GM15510 (cell line): ENCODE data around the gene FAT2.

Experiments
- POLR2A ChIP-seq: IDR thresholded peaks from 3 replicates; pipeline ENCODE4 v1.6.1; 2011; ENCODE audit warnings: borderline replicate concordance; ENCODE audit not compliant: insufficient read length; ENCODE audit errors: extremely low read depth

Gene FAT2

DNA sequence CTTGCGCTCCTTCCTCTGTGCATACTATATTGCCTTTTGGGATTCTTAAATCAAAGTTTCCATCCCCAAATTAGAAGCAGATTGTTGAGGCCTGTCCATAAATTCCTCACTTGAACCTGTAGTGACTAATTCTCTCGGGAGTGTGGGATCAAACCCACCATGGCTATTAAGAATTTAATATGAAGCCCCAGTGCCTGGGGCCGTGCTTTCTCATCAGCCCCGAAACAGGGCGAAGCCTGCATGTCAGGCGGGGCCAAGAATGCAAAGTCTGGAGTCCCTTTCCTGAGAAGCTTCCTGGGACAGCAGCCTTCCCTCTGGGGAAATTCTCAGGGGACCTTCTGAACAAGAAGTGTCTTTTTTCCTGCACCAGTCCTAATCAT lies 29.3 kb upstream of the FAT2 start:
- TF ChIP-seq POLR2A: no peak

DNA sequence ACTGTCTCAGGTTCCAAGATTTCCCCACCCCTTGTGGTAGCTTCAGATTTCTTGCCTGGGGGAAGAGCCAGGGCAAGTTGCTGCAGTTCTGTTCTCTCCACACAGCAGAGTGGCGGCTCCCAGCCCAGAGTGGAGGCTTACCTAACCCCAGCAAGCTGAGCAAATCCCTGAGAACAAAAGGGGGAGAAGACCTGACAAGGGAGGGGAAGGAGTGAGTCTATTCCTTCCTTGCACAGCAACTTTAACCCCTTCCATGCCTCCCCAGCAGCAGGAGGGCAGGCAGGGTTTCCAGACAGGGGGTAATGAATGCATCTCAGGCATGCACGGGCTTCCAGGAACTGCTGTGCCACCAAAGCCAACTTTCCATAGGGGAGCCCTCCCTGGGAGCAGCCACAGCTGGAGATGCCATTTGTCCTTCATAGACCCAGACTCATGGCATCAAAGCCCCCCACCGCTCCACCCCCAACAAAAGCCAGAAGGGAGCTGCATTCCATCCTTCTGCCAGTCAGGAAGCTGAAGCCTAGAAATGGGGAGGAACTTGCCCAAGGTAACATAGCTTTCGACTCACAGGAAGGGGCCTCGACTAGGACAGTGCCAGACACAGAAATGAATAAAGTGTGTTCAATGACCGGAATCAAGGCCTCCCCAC lies 28.8 kb upstream of the FAT2 start:
- no peak for TF ChIP-seq POLR2A

DNA sequence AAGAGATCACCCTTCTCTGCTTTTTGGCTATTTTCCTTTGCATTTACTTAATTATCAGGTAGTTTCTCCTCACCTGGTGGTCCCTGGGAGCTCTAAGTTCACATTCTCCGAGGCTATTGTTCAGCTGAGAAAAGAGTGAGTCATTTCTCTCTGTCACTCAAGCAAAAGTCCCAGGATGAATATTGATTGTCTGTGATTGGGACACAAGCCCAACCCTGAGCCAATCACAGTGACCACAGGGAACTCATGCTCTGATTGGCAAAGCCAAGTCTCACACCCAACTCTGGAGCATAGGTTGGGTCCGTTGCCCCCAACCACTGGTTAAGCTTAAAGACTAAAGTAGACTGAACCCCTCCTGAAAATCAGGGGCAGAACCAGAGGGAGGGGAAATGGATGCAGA lies 27.8 kb upstream of the FAT2 start:
- TF ChIP-seq POLR2A: no peak

DNA sequence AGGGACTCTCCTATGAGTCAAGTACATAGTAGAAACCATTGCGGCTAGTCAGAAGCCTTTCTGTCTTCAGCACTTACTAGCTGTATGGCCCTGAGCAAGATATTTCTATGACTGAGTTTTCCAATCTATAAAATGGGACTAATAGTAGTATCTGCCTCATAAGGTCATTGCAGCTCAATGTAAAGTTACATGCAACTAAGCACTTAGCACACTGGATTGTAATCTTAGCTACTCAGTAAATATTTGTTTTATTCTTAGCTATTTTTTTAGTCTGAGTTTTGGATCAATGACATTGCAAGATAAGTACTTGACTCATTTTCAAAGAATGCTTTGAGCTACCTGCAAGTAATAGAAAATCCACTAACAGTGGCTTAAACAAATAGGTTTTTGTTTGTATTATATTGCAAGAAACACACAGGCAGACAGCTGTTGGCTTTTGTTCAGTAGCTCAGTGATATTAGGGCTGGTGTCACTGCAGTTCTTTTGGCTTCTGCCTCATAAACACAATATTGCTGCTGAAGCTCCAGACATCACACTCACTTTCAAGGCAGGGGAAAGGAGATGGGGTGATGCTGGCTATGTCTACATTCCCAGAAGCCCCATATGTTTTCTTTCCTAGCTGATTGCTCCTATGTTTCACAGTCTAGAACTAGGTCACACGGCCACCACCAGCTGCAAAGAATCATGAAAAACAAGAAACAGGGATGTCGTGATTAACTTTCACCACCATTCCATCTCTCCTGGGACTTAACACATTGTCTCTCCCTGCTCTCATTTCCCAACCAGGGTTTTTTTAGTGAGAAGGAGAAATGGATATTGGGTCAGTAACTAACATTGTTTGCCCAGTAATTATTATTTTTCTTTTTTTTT lies 26.9 kb upstream of the FAT2 start:
- TF ChIP-seq POLR2A: no peak

DNA sequence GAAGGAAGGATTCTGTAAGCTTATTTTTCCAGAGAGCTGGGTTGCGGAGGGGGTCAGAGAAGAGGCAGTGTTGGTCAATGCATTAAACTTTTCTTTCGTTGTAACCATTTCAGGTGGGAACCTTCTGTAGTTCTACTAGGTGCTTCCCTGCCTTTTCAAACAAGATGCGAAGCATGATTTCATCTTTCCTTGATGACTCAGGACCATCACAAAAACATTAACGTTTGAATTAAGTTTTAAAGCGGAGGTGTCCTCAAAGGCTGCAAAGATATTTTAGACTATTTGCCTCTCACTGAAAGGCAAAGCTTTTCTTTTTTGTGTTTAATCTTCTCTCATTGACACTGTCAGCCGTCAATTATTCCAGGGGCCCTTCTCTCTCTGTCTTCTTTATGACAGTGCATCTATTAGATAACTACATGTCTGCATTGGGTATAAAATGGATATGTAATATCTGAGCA lies 26.3 kb upstream of the FAT2 start:
- no peak for TF ChIP-seq POLR2A

DNA sequence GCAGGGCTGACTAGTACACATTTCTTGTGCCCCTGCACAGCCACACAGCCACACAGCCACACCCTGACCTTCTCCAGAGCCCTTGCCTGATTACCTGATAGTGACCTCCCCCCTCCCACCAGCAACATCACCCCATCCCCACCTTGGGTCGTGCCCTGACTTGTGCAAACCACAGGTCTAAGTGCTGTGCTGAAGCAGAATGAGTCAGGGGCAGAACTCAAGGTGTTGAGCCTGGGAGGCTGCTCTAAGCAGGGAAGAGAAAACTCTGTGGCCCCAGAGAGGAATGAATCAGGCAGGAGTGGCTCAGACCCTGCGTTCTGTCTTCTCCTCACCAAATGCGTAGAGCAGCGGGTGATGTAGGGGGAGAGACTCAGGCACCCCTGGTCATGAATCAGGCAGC lies 24.3 kb upstream of the FAT2 start:
- TF ChIP-seq POLR2A: no peak

DNA sequence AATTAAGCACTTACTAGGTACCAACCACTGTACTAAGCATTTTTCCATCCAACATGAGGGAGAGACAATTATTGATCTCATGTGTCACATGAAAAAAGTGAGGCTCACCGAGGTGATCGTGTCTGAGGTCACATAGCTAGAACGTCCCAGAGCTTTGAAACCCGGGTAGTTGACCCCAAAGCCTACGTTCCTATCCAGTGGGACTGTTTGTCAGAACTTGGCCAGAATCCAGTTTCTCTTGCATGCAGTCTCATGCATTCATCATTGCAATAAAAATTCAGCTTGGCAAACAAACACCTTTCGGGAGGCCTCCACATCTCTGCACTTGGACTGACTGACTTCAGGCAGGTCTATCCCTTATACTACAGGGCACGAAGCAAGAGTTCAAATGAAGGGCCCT lies 23.4 kb upstream of the FAT2 start:
- no peak for TF ChIP-seq POLR2A

DNA sequence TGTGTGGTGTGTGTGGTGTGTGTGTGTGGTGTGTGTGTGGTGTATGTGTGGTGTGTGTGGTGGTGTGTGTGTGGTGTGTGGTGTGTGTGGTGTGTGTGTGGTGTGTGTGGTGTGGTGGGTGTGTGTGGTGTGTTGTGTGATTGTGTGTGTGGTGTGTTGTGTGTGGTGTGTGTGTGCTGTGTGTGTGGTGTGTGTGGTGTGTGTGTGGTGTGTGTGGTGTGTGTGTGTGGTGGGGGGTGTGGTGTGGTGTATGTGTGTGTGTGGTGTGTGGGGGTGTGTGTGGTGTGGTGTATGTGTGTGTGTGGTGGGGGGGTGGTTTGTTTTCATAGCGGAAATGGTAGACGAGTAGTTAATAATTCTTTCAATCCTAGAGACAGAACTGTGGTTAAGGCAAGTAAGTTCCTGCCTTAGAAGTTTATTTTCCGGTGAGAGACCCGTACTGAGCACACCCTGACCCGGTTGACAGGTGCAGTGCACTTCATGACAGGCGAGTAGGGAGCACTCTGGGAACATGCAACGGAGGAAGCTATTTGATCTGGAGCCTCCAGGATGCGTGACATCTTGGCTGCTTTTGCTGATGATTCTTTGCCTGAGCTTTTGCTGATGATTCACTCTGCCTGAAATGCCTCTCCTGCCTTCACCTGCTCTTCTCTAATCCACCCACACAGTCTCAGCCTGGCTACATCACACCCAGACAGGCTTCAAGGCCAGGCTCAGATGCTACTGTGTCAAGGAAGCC lies 21.7 kb upstream of the FAT2 start:
- TF ChIP-seq POLR2A: no peak

DNA sequence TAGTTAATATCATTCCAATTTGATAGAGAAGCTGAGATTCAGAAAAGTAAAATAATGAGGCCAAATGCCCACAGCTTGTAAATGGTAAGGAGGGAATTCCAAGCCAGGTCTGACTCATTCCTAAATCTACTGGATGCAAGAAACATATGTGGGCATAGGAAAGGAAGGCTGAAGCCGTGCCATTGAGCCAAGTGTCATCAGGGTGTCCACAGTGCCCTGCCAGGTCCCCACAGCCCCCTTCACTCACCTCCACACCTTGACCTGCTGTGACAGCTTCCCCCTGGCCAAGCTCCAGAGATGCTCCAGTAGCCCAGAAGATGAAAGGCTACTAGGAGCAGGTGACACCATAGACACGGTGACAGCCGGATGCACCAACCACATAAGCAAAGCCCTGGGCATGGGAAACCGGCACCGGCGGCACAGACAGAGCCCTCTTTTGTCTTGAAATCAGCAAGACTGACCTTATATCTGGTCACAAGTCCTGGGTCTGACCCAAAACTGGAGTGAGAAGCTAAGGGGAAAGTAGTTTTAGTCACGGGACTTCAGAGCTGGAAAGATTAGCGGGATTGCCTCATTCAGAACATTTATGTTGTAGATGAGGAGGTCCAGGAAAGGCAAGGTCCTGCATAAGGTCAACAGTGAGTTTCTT lies 20.1 kb upstream of the FAT2 start:
- no peak for TF ChIP-seq POLR2A

DNA sequence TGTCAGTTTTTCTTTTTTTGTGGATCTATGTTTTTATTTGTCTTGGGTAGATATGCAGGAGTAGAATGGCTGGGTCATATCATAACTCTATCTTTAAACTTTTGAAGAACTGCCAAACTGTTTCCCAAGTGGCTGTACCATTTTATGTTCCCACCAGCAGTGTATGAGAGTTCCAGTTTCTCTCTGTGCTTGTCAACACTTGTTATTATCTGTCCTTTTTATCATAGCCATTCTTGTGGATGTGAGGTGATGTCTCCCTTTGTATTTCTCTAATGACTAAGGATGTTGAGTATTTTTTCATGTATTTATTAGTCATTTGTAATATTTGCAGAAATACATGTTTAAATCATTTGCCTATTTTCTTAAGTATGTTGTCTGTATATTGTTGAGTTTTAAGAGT lies 17.4 kb upstream of the FAT2 start:
- TF ChIP-seq POLR2A: no peak

DNA sequence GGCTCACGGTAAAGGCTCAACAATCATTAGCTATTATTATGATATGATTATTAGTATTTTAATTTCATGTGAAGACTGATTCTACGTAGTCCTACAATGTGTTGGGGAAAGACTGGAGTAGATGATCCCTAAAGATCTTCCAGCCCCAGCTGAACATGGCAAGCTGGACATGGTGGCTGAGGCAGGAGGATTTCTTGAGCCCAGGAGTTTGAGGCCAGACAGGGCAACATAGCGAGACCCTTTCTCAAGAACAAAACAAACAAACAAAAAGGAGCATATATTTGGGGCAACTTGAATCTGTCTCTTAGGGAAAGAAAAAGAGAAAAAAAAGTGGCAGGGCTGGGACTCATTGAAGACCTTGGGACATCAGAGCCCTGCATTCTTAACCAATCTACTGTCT lies 16.2 kb upstream of the FAT2 start:
- no peak for TF ChIP-seq POLR2A

DNA sequence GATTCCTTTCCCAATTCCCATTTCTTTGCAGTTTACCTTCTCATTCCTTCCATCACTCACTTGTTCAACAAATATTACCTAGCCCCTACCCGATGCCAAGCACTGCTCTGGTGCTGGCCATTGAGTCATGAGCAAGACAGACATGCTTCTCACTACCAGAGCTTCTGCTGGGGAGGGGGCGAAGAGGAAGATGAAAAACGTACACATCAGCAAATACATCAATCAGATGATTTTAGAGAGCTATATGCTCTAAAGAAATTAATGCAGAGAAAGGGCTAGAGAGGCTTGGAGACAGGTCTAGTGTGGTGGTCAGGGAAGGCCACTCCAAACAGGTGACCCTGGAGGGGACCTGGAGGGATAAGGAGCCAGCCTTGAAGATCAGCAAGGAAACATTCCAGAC lies 14.4 kb upstream of the FAT2 start:
- no peak for TF ChIP-seq POLR2A

DNA sequence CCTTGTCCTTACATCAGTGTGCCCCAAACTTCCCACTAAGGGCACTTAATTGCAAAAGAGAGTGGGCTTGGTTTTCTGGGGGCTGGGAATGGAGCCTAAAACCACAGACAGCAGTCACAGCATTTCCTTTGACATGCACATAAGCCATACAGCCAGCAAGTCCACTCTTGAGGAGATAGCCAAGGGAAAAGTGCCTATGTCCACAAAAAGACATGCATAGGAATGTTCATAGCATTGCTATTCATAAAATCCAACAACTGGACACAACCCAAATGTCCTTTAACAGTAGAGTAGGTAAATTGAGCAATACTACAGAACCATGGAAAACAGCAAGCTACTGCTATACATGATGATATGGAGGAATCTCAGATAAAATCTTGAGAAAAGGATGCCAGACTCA lies 11.7 kb upstream of the FAT2 start:
- TF ChIP-seq POLR2A: no peak

DNA sequence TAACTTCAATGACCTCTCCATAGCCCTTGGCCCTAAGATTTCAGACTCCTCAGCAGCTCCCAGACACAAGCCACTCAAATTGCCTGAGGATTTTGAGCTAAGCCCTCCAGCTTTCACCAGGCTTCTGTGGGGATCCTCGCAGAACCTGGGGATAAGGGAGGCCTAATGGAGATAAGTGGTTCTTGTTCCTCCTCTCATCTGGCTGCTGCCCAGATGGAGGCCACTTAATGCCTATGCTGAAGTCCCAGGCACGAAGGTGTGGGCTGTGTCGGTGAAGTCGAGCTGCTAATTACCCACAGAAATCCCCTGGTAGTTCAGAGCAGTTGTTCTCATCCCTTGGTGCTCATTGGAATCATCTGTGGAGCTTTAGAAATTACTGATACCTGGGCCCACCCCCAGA lies 10.3 kb upstream of the FAT2 start:
- no peak for TF ChIP-seq POLR2A

DNA sequence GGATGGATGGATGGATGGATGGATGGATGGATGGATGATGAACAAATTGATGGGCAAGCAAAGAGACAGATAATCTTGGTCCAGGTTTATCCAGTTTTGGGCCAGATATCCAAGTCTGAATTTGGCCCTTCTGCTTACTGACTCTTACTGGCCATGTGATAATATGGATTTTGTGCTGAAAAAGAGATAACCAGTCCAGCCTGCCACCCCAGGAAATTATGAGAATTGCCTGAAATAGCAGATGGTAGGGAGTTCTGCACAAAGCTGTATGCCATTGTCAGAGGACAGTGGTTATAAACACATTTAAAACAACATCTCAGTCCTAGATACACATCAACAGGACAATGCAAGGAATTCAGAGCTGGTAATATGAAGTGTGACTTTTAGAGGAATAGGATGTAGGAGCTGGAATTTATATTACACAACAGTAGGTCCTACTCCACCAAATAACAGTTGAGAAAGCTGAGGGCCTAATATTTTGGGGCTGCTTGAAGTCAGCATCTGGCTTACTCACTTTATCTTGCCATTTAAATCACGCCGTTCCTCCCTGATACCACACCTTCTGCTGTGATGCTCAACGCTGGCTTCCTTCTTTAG lies 9.0 kb upstream of the FAT2 start:
- no peak for TF ChIP-seq POLR2A

DNA sequence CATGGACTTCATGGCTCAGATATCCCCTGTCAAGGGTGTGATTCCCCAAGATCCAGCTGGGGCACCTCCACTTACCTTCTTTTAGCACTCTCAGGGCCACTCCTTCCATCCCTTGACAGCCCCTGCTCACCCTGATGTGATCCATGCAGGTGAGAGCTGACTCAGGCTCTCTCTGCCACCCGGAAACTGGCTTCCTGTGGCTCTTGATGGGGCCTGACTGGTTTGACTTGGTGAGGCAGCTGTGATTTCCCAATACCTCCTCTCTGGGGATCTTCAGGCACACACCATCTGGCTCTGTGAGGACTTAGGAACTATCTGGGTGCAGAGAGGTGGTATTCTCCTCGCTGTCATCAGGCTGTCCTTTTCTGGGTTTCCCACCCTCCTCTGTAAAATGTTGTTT lies 7.9 kb upstream of the FAT2 start:
- no peak for TF ChIP-seq POLR2A

DNA sequence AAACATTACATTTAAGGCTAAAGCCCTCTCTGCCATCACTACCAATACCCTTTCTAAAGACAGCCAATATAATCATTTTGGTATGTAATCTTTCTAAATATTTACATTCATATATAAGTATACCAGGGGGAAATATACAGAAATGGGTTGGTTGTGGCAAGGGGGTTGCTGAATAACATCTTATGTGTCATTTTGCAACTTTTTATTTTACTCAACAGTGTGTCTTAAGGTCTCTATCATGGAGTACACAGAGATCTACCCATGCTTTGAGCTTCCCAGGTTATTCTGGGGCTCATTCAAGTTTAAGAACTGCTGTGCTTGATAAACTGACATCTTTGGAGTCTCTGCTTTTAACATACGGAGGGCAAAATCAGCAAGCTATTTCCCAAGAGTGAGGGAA lies 7.4 kb upstream of the FAT2 start:
- TF ChIP-seq POLR2A: no peak
